Right lobe of liver (tissue), 6 donors: ENCODE measurements around the gene PEX11G. TPM values are rescaled to one million over a fixed set of nuclear protein-coding genes. Genes with fewer than 3 reads are reported as not detected.
A peak's percentile ranks its signal among the peaks of the same experiment; 100 is the strongest.

ENCODE experiments used
- ATAC-seq, 4 donors: fragments of 200-7000 bp; cut with Tn5 transposase; one replicate each; pipeline ENCODE4 v1.9.1; 2020; ENCODE audit warnings: mild to moderate bottlenecking in 4 of 4, moderate library complexity in 4 of 4
- DNase-seq, 3 donors: peaks; one replicate each; pipeline ENCODE4 v3.0.0-alpha.2; 2020
- H3K27ac ChIP-seq, 3 donors: fragments of 200-600 bp; one replicate each; pipeline ENCODE4 v1.8.0; 2022
- H3K27me3 ChIP-seq, 2 donors: fragments of 200-600 bp; one replicate each; pipeline ENCODE4 v1.8.0; 2022
- H3K36me3 ChIP-seq, 4 donors: fragments of 200-600 bp; sonication (generic) in 1 of 4; one replicate each; pipeline versions ENCODE4 v1.5.1 to v1.8.0; 2017 to 2022; ENCODE audit warnings: control low read depth in 1 of 4
- H3K4me1 ChIP-seq, 4 donors: fragments of 200-600 bp; sonication (generic) in 1 of 4; one replicate each; pipeline versions ENCODE4 v1.5.1 to v1.8.0; 2017 to 2022; ENCODE audit warnings: control low read depth in 1 of 4
- H3K4me3 ChIP-seq, 3 donors: fragments of 200-600 bp; one replicate each; pipeline ENCODE4 v1.8.0; 2022
- H3K9me3 ChIP-seq, 4 donors: fragments of 200-600 bp; sonication (generic) in 1 of 4; one replicate each; pipeline versions ENCODE4 v1.5.1 to v1.8.0; 2017 to 2022; ENCODE audit warnings: control low read depth in 1 of 4
- POLR2A ChIP-seq: fragments of 450-650 bp; IDR thresholded peaks from one replicate; pipeline ENCODE4 v1.6.1; 2017; ENCODE audit warnings: antibody characterized with exemption, mild to moderate bottlenecking
- WGBS: methylation state at CpG from one replicate; pipeline ENCODE4 v1.1.6; 2018; ENCODE audit warnings: low coverage, low lambda C conversion rate; ENCODE audit not compliant: insufficient coverage; ENCODE audit errors: missing lambda C conversion rate; 5-methylcytosine and 5-hydroxymethylcytosine counted together
- intact Hi-C, 2 donors: fragments of 100-400 bp; cut with DNase I; formaldehyde crosslinking; loops; one replicate each; pipeline versions ENCODE4 v1.11.2 to v1.14.1; 2022
- total RNA-seq, 6 experiments: library from RNA; depleted of rRNA in 2 of 6; stranded (reverse); fragments of >200 nt in 2 of 6; fragmentation: NEBNext Ultra II Directional in 3 of 6; extraction: Animal tissue kit (Norgen Biotek cat#: 25700) in 3 of 6; gene quantifications; one replicate each; pipeline versions ENCODE4 v1.1.0 to v1.2.4, GENCODE V29; 2016 to 2023
- TF ChIP-seq, protein P1 (sequence below), 4 donors: fragments of 200-600 bp in 3 of 4; fragments of 450-650 bp in 1 of 4; IDR thresholded peaks; one replicate each; pipeline versions ENCODE4 v1.5.1 to v1.8.0; 2016 to 2022; ENCODE audit warnings: antibody characterized with exemption in 4 of 4, mild to moderate bottlenecking in 2 of 4
- donor health status: DM: no; HTN: yes; CAD: no.
- donor health status: DM: no; HTN: no; CAD: no.
- donor health status: DM: no; HTN: no; CAD: no.
- donor health status: DM: no; HTN: yes; CAD: no.
- donor health status: DM: no; HTN: yes; CAD: no.

The PEX11G gene
- total RNA-seq, 6 experiments from 2014 or later, result 4.8 to 14.3 (median 9.4) TPM

DNA sequence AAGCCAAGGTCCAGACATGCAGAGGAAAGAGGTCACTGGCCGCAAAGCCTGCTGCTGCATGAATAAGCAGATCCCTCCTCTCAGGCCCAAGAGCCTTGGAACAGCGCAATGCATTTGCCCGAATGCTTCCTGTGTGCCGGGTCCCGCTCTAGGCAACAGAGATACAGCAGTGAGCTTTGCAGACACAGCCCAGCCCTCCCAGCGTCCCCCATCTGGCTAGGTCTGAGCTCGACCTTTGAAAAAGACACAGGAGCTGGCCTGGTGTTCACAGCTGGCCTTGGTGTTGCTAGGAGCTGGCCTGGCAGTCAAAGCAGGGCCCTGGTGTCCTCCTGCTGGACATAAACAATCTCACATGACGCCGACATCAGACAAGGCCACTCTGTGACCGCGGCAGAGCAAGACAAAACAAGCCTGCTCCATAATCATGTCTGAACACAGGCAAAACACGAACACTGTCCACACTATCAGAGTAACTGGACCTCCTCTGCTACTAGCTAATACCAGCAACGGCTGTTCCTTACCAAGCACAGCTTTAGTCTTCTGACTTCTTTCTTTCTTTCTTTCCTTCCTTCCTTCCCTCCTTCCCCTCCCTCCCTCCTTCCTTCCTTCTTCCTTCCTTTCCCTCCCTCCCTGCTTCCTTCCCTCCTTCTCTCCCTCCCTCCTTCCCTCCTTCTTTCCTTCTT, 5.7 kb upstream of the PEX11G start:
- TF ChIP-seq POLR2A, result peak; percentile 18
- TF ChIP-seq, protein P1, sequence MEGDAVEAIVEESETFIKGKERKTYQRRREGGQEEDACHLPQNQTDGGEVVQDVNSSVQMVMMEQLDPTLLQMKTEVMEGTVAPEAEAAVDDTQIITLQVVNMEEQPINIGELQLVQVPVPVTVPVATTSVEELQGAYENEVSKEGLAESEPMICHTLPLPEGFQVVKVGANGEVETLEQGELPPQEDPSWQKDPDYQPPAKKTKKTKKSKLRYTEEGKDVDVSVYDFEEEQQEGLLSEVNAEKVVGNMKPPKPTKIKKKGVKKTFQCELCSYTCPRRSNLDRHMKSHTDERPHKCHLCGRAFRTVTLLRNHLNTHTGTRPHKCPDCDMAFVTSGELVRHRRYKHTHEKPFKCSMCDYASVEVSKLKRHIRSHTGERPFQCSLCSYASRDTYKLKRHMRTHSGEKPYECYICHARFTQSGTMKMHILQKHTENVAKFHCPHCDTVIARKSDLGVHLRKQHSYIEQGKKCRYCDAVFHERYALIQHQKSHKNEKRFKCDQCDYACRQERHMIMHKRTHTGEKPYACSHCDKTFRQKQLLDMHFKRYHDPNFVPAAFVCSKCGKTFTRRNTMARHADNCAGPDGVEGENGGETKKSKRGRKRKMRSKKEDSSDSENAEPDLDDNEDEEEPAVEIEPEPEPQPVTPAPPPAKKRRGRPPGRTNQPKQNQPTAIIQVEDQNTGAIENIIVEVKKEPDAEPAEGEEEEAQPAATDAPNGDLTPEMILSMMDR (IDR thresholded peaks at IDR 0.05), result peak in 3 of 4 donors; percentile 20 to 33 (median 32)
- DNase-seq (peak; percentile 55 to 86 (median 82)), ATAC-seq (peak; percentile 85 to 90 (median 86))
- intact Hi-C loops, result no loop called here
- no peak overlapping the region for H3K4me3 ChIP-seq
- H3K27ac ChIP-seq, result peak overlapping the region; percentile 67 to 88 (median 86)
- H3K36me3 ChIP-seq, result no peaks in the 10 kb centered on the region
- H3K9me3 ChIP-seq, result no peaks in the 10 kb centered on the region
- no peaks in the 10 kb centered on the region for H3K27me3 ChIP-seq
- peaks cover 0 to 16% (median 8%) of the 10 kb centered on the region in 4 donors for H3K4me1 ChIP-seq
- WGBS, result 23% methylated on average over 4 of the region's 13 CpGs

DNA sequence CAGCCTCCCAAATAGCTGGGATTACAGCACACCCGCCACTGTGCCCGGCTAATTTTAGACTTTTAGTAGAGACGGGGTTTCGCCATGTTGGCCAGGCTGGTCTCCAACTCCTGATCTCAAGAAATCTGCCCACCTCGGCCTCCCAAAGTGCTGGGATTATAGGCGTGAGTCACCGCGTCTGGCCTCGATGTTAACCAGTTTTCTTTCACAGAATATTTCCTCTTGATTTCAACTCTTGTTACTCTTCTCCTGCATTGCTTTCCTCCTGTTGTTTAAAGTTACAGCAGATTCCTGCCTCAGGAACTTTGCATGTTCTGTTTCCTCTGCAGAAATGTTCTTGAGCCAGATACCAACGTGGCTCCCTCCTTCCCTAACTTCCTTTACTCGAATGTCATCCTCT, 3.7 kb upstream of the PEX11G start:
- H3K4me1 ChIP-seq, result peaks cover 0 to 21% (median 10%) of the 10 kb centered on the region in 4 donors
- H3K27ac ChIP-seq, result peak overlapping the region in 1 of 3 donors; percentile 24
- H3K4me3 ChIP-seq, result no peak overlapping the region

DNA sequence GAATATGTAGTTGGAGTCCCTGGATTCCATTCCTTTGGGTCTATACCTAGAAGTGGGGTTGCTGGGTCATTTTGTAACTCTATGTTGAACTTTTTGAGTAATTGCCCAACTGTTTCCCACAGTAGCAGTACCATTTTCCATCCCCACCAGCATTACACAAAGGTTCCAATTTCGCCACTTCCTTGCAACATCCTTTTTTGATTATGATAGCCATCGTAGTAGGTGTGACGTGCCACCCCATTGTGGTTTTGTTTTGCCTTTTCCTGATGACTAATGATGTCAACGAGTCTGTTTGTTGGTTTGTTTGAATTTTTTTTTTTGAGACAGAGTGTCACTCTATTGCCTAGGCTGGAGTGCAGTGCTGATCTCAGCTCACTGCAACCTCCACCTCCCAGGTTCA, 3.3 kb upstream of the PEX11G start:
- peak overlapping the region in 1 of 3 donors; percentile 24 for H3K27ac ChIP-seq
- intact Hi-C loops, result no loop called here
- ATAC-seq, result no peak
- H3K9me3 ChIP-seq, result no peaks in the 10 kb centered on the region
- 42% methylated on average over 4 of the region's 4 CpGs for WGBS
- DNase-seq, result no peak
- H3K36me3 ChIP-seq, result no peaks in the 10 kb centered on the region
- no peak for TF ChIP-seq POLR2A
- TF ChIP-seq, protein P1 (IDR thresholded peaks at IDR 0.05), result no peak
- H3K4me3 ChIP-seq, result no peak overlapping the region
- no peaks in the 10 kb centered on the region for H3K27me3 ChIP-seq
- peaks cover 0 to 21% (median 10%) of the 10 kb centered on the region in 4 donors for H3K4me1 ChIP-seq

More for the DNA sequence above, 3.7 kb upstream of the PEX11G start:
- 75% methylated on average over 8 of the region's 11 CpGs for WGBS
- ATAC-seq (no peak), DNase-seq (no peak)
- no peaks in the 10 kb centered on the region for H3K9me3 ChIP-seq
- no peaks in the 10 kb centered on the region for H3K27me3 ChIP-seq
- TF ChIP-seq, protein P1 (IDR thresholded peaks at IDR 0.05), result no peak
- TF ChIP-seq POLR2A, result no peak
- intact Hi-C loops, result no loop called here
- no peaks in the 10 kb centered on the region for H3K36me3 ChIP-seq

DNA sequence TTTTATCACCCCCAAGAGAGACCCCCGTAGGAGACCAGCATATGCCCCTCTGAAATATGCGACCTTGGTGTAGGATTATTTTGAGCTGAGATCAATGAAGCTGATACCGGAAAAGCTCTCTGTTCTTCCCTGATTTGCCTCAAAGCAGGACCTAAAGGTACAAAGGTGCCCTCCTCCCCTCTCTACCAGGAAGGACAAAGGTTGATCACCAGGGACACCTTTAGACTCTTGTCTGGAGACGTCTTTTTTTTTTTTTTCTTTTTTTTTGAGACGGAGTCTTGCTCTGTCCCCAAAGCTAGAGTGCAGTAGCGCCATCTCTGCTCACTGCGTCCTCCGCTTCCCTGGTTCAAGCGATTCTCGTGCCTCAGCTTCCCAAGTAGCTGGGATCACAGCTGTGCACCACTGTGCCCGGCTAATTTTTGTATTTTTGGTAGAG, 792 bp upstream of the PEX11G start:
- DNase-seq (no peak), ATAC-seq (peak; percentile 12 to 43 (median 26))
- peaks cover 0 to 19% (median 9%) of the 10 kb centered on the region in 4 donors for H3K4me1 ChIP-seq
- TF ChIP-seq, protein P1 (IDR thresholded peaks at IDR 0.05), result no peak
- no peak for TF ChIP-seq POLR2A
- no peaks in the 10 kb centered on the region for H3K27me3 ChIP-seq
- peak overlapping the region in 2 of 3 donors; percentile 96 to 98 for H3K27ac ChIP-seq
- WGBS, result 53% methylated on average over 7 of the region's 11 CpGs
- H3K4me3 ChIP-seq, result peak overlapping the region in 2 of 3 donors; percentile 61 to 73
- intact Hi-C loops, result no loop called here
- no peaks in the 10 kb centered on the region for H3K36me3 ChIP-seq
- no peaks in the 10 kb centered on the region for H3K9me3 ChIP-seq
